ENCODE data around the gene ZNF569. TPM values are rescaled to one million over a fixed set of nuclear protein-coding genes. Genes with fewer than 3 reads are reported as not detected.
A peak's percentile ranks its signal among the peaks of the same experiment; 100 is the strongest.

ZNF569 gene
- total RNA-seq, 2 donors from 2014 or later, result 1.3 to 2.3 TPM

DNA sequence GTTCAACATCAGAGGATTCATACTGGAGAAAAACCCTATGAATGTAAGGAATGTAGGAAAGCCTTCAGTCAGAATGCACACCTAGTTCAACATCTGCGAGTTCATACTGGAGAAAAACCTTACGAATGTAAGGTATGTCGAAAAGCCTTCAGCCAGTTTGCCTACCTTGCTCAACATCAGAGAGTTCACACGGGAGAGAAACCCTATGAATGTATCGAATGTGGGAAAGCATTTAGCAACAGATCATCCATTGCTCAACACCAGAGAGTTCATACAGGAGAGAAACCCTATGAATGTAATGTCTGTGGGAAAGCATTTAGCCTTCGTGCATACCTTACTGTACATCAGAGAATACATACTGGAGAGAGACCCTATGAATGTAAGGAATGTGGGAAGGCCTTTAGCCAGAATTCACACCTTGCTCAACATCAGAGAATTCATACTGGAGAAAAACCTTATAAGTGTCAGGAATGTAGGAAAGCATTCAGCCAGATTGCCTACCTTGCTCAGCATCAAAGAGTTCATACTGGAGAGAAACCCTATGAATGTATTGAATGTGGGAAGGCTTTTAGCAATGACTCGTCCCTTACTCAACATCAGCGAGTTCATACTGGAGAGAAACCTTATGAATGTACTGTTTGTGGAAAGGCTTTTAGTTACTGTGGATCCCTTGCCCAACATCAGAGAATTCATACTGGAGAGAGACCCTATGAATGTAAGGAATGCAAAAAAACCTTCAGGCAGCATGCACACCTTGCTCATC, 17.3 kb upstream of the ZNF569 start:
- intact Hi-C loops (cut with DNase I), result no loop called here
- peaks cover 0 to 76% (median 5%) of the 10 kb centered on the region in 3 donors for H3K9me3 ChIP-seq
- no peaks in the 10 kb centered on the region for H3K4me1 ChIP-seq
- no peaks in the 10 kb centered on the region for H3K27me3 ChIP-seq
- WGBS, 2 donors, result 84 to 96% methylated on average over 8 of the region's 8 CpGs
- peaks cover 20 to 27% of the 10 kb centered on the region in 2 donors for H3K36me3 ChIP-seq (replicated peaks in 1 of 2; ENCODE audit: insufficient read depth in 1 of 2, low read depth in 2 of 2)
- DNase-seq (no peak), ATAC-seq (no peak)
- H3K4me3 ChIP-seq, result no peak overlapping the region
- no peak for TF ChIP-seq CTCF (IDR thresholded peaks at IDR 0.05)
- no peak for TF ChIP-seq POLR2A (IDR thresholded peaks at IDR 0.05)
- H3K27ac ChIP-seq, result no peak overlapping the region

- intact Hi-C loops (cut with DNase I), result no loop called here
- H3K27me3 ChIP-seq, result no peaks in the 10 kb centered on the region
- peaks cover 3 to 14% of the 10 kb centered on the region in 2 donors for H3K36me3 ChIP-seq (replicated peaks in 1 of 2; ENCODE audit: insufficient read depth in 1 of 2, low read depth in 2 of 2)
- TF ChIP-seq CTCF (IDR thresholded peaks at IDR 0.05), result no peak
- H3K4me1 ChIP-seq, result peaks cover 20% of the 10 kb centered on the region
- WGBS, 2 donors, result 97 to 98% methylated on average over 9 of the region's 9 CpGs
- H3K9me3 ChIP-seq, result peaks cover 0 to 15% (median 0%) of the 10 kb centered on the region in 3 donors
- ATAC-seq (no peak), DNase-seq (no peak)
- no peak overlapping the region for H3K4me3 ChIP-seq
- H3K27ac ChIP-seq, result no peak overlapping the region
These were observed 4.9 kb upstream of the ZNF569 start for GRCh38 chr19:37472165-37472564.

DNA sequence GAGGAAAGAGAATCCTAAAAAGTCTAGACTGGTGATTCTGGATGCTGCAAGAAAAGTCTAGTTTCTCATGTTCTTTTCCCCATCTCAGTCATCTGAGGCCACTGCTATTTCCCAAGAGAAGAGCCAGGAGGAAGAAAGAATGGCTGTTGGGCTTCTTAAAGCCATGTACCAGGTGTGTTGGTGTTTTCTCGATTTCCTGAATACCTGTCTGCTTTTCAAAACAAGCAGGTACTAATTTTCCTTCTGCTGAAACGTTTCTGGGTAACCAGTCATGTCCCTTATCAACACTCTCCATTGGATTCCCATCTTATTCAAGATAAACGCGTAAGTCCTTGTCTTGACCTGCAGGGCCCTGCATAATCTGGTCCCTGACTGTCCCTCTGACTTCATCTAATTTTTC, 3.0 kb upstream of the ZNF569 start:
- H3K27ac ChIP-seq, result no peak overlapping the region
- ATAC-seq, result no peak
- H3K4me1 ChIP-seq, result peaks cover 24% of the 10 kb centered on the region
- no peak overlapping the region for H3K4me3 ChIP-seq
- 55 to 58% methylated on average over 4 of the region's 4 CpGs for WGBS, 2 donors
- no peaks in the 10 kb centered on the region for H3K36me3 ChIP-seq (replicated peaks in 1 of 2; ENCODE audit: insufficient read depth in 1 of 2, low read depth in 2 of 2)
- TF ChIP-seq CTCF (IDR thresholded peaks at IDR 0.05) (no peak), POLR2A (IDR thresholded peaks at IDR 0.05) (no peak)
- DNase-seq, result no peak
- no peaks in the 10 kb centered on the region for H3K27me3 ChIP-seq
- intact Hi-C loops (cut with DNase I), result no loop called here
- peaks cover 0 to 4% (median 0%) of the 10 kb centered on the region in 3 donors for H3K9me3 ChIP-seq

GRCh38 chr19:37468961-37469777, 1.9 kb upstream of the ZNF569 start, which contains the start of gene ZNF570:
Gene ZNF570, plus strand, starts transcription at chr19:37469356. Its CDS starts 999 bp downstream, at chr19:37470355.
- Histone ChIP-seq H3K27me3 (no peaks in the 10 kb centered on the region), H3K27ac (peak within 1 kb of the TSS; percentile 43 to 92 (median 80)), H3K9me3 (no peaks in the 10 kb centered on the region), H3K4me3 (peak within 1 kb of the TSS; percentile 59 to 83), H3K36me3 (replicated peaks in 1 of 2; ENCODE audit: insufficient read depth in 1 of 2, low read depth in 2 of 2) (no peaks in the 10 kb centered on the region), H3K4me1 (peaks cover 24% of the 10 kb centered on the region)
- 0% methylated on average over 17 to 62 of the region's 63 CpGs for WGBS, 2 donors
- DNase-seq (peak; percentile 87 to 92 (median 90)), ATAC-seq (peak; percentile 79)
- intact Hi-C loops (cut with DNase I), result loop anchor here (10.0 kb wide), 1 partner anchor 144 kb away; no protein-coding TSS in a partner anchor
- TF ChIP-seq POLR2A (IDR thresholded peaks at IDR 0.05) (peak; percentile 31 to 71 (median 71)), CTCF (IDR thresholded peaks at IDR 0.05) (peak in 2 of 7 experiments; percentile 5 to 15)

Measured in body of pancreas (tissue), 4 donors.